ENCODE results near the gene PPIE. TPM values are rescaled to one million over a fixed set of nuclear protein-coding genes. Genes with fewer than 3 reads are reported as not detected.

PPIE gene
- total and polyA plus RNA-seq, 2 of the 8 experiments (the other 6 are each of a cell fraction or from before 2014, with no cell fraction given), result 38.9 to 56.1 TPM

DNA sequence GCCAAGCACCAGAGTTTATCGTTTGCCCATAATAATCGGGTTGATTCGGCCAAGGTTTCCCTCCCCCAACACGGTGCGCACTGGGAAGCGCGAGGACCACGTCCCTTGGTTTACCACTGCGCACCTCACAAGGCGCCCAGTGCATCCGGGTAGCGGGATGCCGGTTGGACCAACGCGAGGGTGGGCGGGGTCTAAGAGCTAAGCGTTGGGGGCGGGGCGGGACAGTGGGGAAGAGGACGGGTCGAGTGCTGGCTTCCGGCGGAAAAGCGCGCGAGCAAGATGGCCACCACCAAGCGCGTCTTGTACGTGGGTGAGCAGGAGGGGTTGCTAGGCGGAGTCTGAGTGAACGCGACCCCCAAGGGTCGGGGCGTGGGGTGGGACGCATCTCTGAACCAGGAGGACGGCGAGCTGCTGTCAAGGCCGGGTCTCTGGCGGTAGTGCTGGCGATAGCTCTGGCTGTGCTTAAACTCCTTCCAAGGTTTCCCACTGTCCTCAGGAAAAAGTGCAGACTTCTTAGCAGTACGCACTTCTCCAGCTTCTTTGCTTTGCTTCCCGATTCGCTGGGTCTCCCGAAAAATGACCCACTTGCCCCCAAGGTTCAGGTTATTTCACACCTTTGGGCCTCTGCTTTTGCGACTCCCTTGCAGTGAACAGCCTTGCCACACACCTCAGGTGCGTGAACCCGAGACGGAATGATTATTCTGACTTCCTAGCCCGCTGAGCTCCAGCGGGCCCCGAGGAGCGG is at the start of gene PPIE (continued):
- no peak for TF ChIP-seq SP1 (IDR thresholded peaks at IDR 0.05; ENCODE audit: low read depth, low read length)
- peak in 1 of 2 experiments; percentile 84; a peak in 2 of 3 replicates for TF ChIP-seq POLR2A (IDR thresholded peaks at IDR 0.05; ENCODE audit: control extremely low read depth in 1 of 2, low read depth in 2 of 2, low read length in 2 of 2)
- no peak for TF ChIP-seq CBX8 (IDR thresholded peaks at IDR 0.05; ENCODE audit: borderline replicate concordance, low read depth, low read length)
- TF ChIP-seq YY1 (IDR thresholded peaks at IDR 0.05; ENCODE audit: low read depth, low read length), result peak; percentile 92
- no peak for TF ChIP-seq ZNF274 (IDR thresholded peaks at IDR 0.05; ENCODE audit: borderline replicate concordance, extremely low read depth, low read length)
- TF ChIP-seq, protein P1, sequence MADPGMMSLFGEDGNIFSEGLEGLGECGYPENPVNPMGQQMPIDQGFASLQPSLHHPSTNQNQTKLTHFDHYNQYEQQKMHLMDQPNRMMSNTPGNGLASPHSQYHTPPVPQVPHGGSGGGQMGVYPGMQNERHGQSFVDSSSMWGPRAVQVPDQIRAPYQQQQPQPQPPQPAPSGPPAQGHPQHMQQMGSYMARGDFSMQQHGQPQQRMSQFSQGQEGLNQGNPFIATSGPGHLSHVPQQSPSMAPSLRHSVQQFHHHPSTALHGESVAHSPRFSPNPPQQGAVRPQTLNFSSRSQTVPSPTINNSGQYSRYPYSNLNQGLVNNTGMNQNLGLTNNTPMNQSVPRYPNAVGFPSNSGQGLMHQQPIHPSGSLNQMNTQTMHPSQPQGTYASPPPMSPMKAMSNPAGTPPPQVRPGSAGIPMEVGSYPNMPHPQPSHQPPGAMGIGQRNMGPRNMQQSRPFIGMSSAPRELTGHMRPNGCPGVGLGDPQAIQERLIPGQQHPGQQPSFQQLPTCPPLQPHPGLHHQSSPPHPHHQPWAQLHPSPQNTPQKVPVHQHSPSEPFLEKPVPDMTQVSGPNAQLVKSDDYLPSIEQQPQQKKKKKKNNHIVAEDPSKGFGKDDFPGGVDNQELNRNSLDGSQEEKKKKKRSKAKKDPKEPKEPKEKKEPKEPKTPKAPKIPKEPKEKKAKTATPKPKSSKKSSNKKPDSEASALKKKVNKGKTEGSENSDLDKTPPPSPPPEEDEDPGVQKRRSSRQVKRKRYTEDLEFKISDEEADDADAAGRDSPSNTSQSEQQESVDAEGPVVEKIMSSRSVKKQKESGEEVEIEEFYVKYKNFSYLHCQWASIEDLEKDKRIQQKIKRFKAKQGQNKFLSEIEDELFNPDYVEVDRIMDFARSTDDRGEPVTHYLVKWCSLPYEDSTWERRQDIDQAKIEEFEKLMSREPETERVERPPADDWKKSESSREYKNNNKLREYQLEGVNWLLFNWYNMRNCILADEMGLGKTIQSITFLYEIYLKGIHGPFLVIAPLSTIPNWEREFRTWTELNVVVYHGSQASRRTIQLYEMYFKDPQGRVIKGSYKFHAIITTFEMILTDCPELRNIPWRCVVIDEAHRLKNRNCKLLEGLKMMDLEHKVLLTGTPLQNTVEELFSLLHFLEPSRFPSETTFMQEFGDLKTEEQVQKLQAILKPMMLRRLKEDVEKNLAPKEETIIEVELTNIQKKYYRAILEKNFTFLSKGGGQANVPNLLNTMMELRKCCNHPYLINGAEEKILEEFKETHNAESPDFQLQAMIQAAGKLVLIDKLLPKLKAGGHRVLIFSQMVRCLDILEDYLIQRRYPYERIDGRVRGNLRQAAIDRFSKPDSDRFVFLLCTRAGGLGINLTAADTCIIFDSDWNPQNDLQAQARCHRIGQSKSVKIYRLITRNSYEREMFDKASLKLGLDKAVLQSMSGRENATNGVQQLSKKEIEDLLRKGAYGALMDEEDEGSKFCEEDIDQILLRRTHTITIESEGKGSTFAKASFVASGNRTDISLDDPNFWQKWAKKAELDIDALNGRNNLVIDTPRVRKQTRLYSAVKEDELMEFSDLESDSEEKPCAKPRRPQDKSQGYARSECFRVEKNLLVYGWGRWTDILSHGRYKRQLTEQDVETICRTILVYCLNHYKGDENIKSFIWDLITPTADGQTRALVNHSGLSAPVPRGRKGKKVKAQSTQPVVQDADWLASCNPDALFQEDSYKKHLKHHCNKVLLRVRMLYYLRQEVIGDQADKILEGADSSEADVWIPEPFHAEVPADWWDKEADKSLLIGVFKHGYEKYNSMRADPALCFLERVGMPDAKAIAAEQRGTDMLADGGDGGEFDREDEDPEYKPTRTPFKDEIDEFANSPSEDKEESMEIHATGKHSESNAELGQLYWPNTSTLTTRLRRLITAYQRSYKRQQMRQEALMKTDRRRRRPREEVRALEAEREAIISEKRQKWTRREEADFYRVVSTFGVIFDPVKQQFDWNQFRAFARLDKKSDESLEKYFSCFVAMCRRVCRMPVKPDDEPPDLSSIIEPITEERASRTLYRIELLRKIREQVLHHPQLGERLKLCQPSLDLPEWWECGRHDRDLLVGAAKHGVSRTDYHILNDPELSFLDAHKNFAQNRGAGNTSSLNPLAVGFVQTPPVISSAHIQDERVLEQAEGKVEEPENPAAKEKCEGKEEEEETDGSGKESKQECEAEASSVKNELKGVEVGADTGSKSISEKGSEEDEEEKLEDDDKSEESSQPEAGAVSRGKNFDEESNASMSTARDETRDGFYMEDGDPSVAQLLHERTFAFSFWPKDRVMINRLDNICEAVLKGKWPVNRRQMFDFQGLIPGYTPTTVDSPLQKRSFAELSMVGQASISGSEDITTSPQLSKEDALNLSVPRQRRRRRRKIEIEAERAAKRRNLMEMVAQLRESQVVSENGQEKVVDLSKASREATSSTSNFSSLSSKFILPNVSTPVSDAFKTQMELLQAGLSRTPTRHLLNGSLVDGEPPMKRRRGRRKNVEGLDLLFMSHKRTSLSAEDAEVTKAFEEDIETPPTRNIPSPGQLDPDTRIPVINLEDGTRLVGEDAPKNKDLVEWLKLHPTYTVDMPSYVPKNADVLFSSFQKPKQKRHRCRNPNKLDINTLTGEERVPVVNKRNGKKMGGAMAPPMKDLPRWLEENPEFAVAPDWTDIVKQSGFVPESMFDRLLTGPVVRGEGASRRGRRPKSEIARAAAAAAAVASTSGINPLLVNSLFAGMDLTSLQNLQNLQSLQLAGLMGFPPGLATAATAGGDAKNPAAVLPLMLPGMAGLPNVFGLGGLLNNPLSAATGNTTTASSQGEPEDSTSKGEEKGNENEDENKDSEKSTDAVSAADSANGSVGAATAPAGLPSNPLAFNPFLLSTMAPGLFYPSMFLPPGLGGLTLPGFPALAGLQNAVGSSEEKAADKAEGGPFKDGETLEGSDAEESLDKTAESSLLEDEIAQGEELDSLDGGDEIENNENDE (IDR thresholded peaks at IDR 0.05; ENCODE audit: insufficient replicate concordance, low read length), result no peak
- TF ChIP-seq, protein P2, sequence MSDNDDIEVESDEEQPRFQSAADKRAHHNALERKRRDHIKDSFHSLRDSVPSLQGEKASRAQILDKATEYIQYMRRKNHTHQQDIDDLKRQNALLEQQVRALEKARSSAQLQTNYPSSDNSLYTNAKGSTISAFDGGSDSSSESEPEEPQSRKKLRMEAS (IDR thresholded peaks at IDR 0.05), result peak; percentile 93
- TF ChIP-seq ASH2L (IDR thresholded peaks at IDR 0.05; ENCODE audit: low read length), result peak; percentile 50
- TF ChIP-seq HDAC6 (IDR thresholded peaks at IDR 0.05; ENCODE audit: low read depth, low read length), result no peak
- TF ChIP-seq KDM4A (IDR thresholded peaks at IDR 0.05; ENCODE audit: low read depth, low read length, severe bottlenecking), result peak; percentile 94
